Dermis microvascular lymphatic vessel endothelial cell (primary cell): Measurements from ENCODE around the gene NAP1L1. TPM values are rescaled to one million over a fixed set of nuclear protein-coding genes. Genes with fewer than 3 reads are reported as not detected.

Experiments
- DNase-seq, 2 donors: peaks; one replicate each; pipeline versions ENCODE4 v3.0.0 to v3.0.0-alpha.2; 2010; ENCODE audit warnings: low read depth in 2 of 2
- total RNA-seq: library from RNA; depleted of rRNA; stranded (reverse); fragments of >200 nt; gene quantifications from 2 replicates; pipeline ENCODE4 v1.2.1, GENCODE V29; 2014

The NAP1L1 gene
- total RNA-seq, 1 donor from 2014 or later, result 144 TPM

DNA sequence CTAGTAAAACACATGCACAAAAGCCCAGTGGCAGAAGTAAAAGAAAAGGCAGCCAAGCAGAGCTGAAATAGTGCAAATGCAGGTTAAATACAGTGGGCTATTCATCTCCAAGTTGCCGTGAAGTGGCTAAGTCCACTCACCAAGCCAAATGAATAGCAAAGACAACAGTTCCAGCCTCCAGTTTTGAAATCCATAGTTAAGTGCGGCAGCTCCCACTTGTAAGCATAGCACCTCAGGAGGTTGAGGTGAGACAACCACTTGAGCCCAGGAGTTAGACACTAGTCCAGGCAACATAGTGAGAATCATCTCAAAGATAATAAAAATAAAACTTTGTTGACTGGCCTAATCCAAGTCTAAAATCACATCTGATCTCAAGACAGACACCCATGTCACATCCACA, 43.1 kb downstream of the NAP1L1 start:
- DNase-seq, result no peak

DNA sequence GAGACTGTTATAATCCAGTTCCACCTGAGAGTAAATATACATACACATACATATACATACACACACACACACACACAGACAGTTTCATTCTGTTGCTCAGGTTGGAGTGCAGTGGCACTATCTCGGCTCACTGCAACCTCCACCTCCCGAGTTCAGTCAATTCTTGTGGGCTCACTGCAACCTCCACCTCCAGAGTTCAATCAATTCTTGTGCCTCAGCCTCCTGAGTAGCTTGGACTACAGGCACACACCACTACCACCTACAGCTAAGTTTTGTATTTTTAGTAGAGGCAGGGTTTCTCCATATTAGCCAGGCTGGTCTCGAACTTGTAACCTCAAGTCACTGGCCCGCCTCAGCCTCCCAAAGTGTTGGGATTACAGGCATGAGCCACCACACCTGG, 44.0 kb downstream of the NAP1L1 start:
- no peak for DNase-seq

DNA sequence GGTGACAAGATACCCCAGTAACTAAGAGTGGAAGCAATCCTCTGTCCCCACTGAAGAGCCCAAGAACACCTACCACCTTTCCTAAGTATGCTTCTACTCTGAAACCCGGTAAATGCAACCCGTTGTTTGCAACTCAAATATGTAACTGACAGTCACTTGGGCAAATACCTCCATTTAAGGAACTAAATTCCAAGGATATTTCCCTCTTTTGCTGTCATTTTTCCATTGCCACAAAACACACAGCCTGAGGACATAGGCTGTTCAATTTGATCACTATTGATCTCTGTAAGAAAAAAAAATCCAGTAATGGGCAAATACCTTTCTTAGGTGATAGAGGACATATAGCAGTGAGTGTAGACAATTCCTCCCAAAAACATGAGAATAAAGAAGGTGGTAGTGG, 46.3 kb downstream of the NAP1L1 start:
- DNase-seq, result no peak

DNA sequence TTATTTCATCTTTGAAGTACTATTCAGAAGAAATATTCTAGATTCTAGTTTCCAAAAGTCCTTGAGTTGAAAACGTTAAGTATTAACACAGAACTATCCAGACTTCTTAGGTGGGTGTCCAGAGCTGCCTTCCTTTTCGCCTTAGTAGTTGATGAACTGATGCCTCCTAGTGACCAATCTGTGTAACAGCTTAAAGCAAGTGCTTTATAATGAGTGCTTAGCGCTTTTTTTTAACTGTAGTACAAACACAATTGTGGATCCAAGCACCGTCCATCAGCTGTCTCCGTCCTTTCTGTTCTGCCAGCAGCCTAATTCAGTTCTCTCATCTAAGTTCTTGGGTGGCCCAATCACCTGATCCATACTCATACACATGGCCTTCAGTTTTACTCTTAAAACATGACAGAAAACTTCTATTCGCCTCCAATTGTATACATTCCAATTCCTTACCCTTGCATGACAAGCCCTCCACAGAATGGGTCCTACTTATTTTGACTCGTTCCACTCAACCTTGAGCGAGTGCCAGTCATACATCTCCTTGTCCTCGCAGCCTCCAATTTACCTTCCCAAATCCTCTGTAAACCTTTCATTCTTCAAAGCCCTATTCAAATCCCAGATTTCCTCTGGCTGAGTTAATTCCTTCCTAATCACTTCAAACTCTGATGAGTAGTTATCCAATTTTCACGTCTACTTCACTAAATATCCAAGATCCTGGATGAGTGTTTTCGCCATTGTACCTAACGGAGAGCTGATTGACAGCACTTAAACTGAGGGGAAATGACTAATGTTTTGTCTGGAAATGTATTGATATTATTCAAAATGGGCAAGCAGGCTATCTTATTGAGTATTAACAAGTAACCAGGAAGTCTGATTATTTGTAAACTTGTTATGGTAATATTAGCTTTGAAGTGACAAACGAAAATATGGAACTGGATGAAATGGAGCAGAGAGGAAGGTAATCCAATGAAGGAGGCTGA, 47.1 kb downstream of the NAP1L1 start:
- peak; percentile 78 to 89 for DNase-seq

DNA sequence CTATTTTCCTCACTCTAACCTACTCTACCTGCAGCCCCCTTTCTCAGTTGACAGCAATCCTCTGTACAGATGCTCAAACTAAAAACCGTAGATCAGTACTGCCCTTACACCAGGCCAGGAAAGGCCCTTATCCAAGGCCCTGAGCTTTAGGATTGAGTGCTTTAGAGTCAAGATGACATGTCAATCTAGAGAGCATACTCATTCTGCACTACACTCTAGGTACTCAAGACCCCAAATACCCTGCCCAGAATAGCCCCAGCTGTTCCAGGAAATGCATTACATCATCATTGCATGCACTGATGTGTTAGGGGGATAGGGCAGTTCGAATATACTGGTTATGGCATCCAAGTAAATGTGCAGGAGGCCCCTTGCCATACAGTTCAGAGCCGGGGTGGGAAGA, 49.4 kb downstream of the NAP1L1 start:
- DNase-seq, result no peak

DNA sequence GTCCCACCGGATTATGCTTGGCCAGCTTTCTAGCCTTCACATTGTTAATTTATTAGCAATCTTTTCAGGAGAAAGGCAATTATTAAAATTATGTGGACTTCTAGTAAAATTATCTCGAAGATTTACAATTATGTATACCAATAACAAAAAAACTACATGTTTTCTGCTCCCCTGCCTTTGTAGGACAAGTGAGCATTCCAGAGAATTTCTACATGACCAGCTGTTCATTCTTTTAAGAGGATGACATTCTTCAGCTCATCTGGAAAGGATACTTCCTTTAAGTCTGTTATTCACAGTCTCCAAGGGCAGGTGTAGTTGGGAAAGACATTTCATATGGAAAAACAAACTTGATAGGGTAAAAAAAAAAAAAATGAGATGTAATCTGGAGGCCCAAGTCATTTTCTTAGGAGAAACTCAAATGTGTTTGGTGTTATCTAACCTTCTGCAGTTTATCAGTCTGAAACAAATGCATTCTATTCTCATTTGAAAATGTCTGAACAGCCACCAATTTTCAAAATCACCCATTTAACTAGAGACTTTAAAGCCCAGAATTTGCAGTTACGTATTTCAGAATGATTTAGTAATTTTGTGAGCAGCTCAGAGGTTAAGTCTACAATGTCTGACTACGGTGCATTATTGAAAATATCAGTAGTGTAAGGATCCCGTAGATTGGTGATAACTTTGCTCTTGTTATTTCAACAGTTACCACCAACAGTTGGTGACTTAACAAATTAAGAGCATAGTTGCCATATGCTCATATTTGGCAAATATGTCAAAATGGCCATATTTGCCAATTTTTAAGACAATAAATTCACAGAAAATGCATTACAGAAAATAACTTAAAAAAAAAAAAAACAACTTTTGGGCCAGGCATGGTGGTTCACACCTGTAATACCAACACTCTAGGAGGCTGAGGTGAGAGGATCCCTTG, 51.1 kb downstream of the NAP1L1 start:
- DNase-seq, result no peak

DNA sequence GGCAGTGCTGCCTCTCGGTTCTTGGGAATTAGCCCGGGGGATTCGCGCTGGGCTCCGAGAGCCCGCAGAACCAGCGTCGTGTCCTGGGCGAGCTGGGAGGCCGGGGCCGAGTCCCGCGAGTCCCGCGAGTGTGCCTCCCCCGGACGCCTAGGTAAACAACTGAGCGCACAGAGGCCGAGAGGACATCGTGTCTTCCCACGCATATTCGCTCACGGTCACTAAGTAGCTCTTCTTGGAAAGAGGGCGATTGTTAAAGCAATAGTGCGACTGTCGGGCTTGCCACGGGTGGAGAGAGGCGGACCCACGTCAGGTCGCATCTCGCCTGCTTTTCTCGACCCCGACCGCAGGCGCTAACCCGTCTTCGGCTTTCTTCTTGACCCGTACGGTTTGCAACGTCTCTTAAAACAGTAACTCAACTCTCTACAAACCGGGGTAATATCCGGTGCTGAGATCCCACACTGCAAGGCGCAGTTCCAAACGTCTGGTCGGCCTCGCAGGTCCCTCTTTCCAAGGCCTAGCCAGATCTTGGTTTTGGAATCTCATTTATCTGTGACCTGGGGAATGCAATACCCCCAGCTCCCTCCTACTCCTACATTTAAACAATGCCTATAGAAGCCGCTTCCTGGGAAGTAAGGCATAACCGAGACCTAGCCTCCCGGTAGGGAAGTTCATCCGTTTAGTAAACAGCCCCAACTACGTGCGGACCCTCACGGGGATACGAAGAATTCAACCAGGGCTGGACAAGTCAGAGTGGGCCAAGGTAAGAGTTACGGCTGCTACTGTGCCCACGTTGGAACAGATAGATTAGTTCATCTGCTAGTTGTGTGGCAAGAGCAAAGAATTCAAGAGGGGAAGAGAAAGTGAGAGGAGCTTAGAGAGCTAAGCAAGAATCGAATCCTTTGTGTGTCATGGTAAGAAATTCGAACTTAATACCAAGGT, 52.2 kb downstream of the NAP1L1 start:
- peak in 1 of 2 donors; percentile 66 for DNase-seq

DNA sequence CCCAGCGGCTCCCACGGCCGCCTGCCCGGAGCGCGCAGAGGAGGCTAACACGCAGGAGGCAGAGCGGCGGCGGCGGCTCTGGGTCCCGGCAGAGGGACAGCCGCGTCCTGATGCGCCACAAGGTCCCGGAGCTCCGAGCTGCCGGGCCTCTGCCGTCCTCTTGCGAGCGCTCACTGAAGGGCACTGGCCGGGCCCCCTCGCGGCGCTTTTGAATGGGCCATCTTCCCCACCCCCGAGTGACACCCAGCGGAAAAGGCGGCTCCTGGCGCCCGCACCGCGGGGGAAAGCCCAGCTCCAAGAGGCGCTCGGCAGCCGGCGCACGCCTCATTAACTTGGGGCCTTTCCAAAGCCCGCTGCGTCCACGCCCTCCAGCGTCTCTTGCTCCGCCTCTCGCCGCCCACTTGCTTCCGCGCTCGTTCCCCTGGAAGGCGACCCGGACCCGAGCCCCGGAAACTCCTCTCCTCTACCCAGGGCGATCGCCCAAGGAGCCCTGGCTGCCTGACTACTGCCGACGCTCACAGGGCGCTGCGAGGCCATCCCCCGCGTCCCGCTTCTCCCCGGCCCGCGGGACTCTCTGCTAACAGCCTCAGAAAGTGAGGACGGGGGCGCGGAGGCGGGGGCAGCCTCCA, 53.0 kb downstream of the NAP1L1 start, which contains the start of gene PHLDA1:
PHLDA1 (minus strand) TSS at position 363 of the 629 bp plus-strand sequence.
- peak; percentile 89 to 97 for DNase-seq

DNA sequence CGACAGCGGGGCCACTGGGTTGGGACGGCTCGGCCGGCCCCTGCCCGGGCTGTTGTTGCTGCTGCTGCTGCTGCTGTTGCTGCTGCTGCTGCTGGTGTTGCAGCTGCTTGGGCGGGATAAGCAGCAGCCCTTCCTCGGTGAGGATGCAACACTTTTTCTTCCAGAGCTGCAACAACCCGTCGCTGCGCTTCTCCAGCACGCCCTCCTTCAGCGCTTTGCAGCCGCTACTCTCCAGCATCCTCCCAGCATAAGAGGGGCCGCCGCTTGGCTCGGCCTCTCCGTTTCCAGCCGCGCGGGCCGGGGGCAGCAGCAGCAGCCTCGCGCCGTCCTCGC, 53.4 kb downstream of the NAP1L1 start:
- DNase-seq, result no peak

DNA sequence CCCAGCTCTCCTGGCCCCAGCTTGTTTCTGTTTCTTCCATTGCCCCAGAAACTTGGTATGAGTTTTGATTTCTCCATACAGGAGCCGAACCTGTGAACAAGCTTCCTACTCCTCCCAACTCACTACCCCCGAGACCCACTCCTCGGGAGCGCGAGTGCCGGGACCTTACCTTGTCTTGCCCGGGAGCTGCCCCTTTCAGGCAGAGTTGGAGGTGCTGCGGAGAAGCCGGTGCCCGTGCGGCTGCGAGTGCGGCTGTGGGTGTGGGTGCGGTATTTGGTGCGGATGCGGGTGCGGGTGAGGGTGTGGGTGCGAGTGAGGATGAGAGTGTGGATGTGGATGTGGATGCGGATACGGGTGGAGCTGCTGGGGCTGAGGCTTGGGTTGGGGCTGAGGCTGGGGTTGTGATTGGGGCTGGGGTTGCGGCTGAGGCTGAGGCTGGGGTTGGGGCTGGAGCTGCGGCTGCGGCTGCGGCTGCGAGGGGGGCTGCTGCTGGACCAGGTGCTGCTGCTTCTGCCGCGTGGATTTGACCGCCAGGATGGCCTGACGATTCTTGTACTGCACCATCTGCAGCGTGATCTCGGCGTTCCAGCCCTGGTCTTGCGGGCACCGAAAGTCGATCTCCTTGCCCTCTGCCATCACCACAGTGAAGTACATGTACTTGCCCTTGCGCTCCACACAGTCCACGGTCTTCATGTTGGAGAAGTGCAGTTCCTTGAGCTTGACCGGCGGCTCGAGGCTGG, 54.0 kb downstream of the NAP1L1 start:
- peak in 1 of 2 donors; percentile 43 for DNase-seq

DNA sequence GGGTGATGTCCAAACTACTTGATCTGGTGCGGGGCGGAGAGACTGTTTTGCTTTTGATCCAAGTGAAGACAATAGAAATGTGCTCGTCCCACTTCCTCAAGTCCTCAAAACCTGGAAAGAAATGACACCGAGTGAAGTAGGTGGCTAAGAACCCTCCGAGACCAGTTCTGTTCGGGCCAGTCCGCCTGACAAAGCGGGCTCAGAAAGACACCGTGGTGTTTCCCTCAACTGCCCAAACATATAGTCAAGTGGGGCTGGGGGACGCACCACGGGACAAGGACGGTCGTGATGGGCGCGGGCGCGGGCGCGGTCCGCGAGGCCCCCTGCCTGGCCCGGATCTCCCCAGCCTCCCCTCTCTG, 54.5 kb downstream of the NAP1L1 start:
- peak in 1 of 2 donors; percentile 42 for DNase-seq

DNA sequence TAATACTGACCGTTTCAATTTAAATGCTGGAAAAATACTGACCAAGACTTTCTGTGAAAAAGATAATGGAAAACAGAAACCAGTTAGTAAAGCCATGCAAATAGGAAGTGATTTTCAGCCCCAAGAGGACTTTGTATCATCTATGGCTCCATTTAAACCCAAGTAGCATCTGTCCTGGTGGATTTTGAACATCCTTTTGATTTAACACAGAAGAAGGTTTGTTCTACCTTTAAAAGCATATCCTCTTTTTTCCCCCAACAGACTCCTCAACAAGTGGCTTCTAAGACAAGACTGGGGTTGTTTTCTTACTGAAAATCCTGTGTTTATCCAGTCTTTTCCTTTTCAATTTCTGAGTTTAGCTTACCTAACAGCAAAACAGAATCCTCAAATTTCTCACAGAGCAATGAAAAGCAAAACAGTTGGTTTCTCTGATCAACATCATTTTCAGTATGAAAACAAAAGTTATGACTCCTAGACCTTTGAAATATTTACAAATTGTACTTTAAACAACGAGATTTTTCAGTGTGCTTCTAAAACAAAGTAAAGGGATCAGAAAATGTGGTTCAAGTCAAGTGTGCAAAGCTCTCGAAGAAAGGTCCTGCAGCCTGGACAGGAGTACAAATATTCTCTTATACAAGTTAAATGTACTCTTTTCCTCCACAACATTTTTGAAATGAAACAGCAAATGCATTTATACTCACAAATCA, 55.8 kb downstream of the NAP1L1 start:
- no peak for DNase-seq

DNA sequence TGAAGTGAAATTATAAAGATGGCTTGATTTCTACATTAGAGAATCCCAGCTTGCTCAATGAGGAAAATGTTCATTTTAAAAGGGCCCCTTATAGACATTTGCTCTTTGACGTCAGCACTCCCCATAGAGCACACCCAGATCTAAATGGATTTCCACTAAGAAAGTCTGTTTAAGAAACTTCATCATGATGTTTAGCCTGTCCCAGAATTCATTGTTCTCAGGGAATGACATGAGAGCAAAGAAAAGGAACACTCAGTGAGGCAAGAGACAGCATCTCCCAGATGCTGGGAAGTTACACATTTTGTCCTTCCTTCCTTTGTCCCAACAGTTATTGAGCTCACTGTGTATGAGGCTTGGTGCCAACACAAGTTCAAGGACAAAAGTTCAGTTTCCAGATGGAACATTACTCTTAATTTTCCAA, 57.8 kb downstream of the NAP1L1 start:
- peak; percentile 53 to 85 for DNase-seq

DNA sequence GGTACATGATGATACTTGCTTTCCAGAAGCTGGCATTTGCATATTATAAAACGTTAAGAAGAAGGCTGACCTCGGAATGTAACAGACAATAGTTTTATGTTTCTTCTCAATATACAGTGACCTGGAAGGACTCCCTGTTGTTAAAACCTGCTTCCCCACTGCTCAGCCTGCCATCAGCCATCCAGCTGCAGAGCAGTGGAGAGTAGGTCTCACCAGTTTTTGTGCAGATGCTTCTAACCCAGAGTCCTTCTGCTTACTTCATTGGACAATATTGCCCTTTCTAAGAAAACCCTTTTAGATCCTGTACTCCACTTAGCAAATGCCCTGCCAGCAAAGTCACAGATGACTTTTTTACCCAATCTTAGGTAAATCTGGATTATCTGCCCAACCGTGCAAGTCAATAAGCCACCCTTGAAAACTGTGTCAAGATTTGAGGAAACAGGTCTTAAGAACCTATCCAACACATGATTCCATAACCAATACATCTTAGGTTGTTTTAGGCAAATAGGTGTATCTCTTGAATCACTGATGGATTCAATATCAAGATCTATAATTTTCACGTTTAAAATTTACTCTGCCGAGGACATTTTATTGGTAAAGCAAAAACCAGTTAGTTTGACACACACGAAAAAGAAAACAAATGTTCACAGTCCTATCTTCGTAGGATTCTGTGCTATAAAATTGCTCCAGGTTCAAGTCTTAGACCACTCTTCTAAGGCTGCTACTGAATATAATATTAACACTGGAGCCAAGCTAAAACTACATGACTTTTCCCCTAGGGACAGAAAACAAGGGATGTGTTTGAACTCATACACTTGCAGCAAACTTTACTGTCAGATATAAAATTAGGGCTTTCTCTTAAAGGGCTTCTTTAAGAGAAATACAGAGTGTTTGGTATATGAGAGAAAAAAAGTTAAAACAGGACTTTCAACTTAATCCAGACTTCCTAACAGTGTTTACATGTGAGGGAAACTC, 58.6 kb downstream of the NAP1L1 start:
- no peak for DNase-seq

DNA sequence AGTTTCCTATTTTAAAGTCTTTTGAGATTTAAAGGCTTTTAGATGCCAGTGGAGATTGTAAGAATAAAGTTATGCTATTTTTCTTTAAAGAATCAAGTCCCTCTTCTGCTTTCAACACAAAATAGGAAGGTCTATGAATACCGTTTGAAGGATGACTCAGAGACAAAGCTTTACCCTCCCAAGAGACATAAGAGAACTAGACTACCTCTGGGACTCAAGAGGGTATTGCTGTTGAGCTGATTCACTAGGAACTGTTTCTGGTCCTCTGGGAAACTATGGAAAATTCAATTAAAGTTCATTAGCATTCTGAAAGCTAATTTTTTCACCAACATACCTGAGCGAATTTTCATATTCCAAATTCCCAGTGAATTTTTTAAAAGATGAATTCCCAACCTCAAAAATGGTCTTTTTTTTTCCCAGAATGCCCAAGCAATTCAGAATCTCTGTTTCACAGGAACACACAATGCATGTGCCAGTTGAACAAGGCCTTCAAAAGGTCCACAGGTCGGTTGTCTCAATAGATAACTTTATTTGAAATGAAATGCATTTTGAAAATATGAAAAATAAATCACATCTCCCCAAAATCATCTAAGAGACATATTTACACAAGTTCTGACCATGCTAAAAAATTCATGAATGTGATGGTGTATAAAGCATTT, 59.4 kb downstream of the NAP1L1 start:
- DNase-seq, result peak in 1 of 2 donors; percentile 46

DNA sequence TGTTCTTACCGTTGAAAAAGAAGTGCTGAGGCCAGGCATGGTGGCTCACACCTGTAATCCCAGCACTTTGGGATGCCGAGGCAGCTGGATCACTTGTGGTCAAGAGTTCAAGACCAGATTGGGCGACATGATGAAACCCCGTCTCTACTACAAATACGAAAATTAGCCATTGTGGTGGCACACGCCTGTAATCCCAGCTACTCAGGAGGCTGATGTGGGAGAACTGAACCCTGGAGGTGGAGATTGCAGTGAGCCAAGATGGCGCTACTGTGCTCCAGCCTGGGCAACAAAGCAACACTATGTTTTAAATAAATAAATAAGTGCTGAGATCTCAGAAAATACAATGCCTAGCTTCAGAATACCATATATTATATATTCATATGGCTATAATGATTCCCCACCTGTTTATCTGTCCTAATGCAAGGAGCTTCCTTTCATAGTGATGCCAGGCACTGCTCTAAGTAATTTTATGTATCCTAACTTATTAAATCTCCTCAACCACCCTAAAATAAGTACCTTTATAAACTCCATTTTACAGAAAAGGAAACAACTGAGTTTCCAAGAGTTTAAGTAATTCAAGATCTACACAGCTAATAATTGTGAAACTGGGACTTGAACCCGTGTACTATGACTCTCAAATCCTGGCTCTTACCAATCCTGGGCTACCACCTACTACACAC, 60.2 kb downstream of the NAP1L1 start:
- DNase-seq, result no peak
